B cell (primary cell): Measurements from ENCODE around the gene ITPR1. TPM values are rescaled to one million over a fixed set of nuclear protein-coding genes. Genes with fewer than 3 reads are reported as not detected.

Experiments
- ATAC-seq: fragments of 200-7000 bp; cut with Tn5 transposase; one replicate; pipeline ENCODE4 v1.10.0; 2021; ENCODE audit warnings: low read depth, mild to moderate bottlenecking, moderate number of reproducible peaks, moderate library complexity
- CTCF ChIA-PET: fragments of 350-600 bp; sonication (Branson Sonifier 250); formaldehyde crosslinking; loops from one replicate; lab custom pipeline; 2021; ENCODE audit warnings: antibody characterized with exemption, inconsistent platforms; lab: Charles Lee
- POLR2A ChIA-PET: fragments of 350-600 bp; sonication (Branson Sonifier 250); formaldehyde crosslinking; loops from one replicate; lab custom pipeline; 2021; ENCODE audit warnings: antibody characterized with exemption; lab: Charles Lee
- DNase-seq: peaks from one replicate; pipeline ENCODE4 v3.0.0; 2013
- H2AFZ ChIP-seq: 2 replicates; pipeline ENCODE4 v1.6.1; 2012; ENCODE audit warnings: mild to moderate bottlenecking, low read depth, low read length; ENCODE audit not compliant: insufficient read depth, poor library complexity, severe bottlenecking
- H3K27ac ChIP-seq, 2 donors: 1 replicate in 1 of 2; 2 replicates in 1 of 2; pipeline ENCODE4 v1.5.1; 2012 to 2013; ENCODE audit warnings: low read length in 2 of 2, mild to moderate bottlenecking in 2 of 2, moderate library complexity in 1 of 2
- H3K27me3 ChIP-seq, 4 experiments: fragments of 200-600 bp in 1 of 4; sonication (generic) in 1 of 4; replicated peaks in 1 of 4; 1 replicate in 2 of 4; 2 replicates in 2 of 4; pipeline versions ENCODE4 v1.6.1 to v1.7.0; 2013 to 2016; ENCODE audit warnings: low read length in 3 of 4, mild to moderate bottlenecking in 2 of 4, mixed read lengths in 1 of 4, moderate library complexity in 1 of 4; ENCODE audit not compliant: insufficient read depth in 4 of 4, control insufficient read depth in 3 of 4; ENCODE audit errors: control extremely low read depth in 1 of 4
- H3K36me3 ChIP-seq, 2 experiments: replicated peaks in 1 of 2; 1 replicate in 1 of 2; 2 replicates in 1 of 2; pipeline versions ENCODE4 v1.6.1 to v1.7.1; 2013; ENCODE audit warnings: low read length in 1 of 2; ENCODE audit not compliant: insufficient read depth in 2 of 2, control insufficient read depth in 1 of 2; ENCODE audit errors: control extremely low read depth in 1 of 2, extremely low read depth in 1 of 2
- H3K4me1 ChIP-seq, 2 donors: fragments of 200-600 bp in 1 of 2; sonication (generic) in 1 of 2; 1 replicate in 1 of 2; 2 replicates in 1 of 2; pipeline versions ENCODE4 v1.5.1 to v1.6.1; 2013 to 2017; ENCODE audit warnings: low read length in 2 of 2; ENCODE audit not compliant: control insufficient read depth in 2 of 2, insufficient read depth in 2 of 2
- H3K4me2 ChIP-seq: replicated peaks from 2 replicates; pipeline ENCODE3; 2012; ENCODE audit warnings: mild to moderate bottlenecking, low read depth, low read length; ENCODE audit not compliant: poor library complexity, severe bottlenecking
- H3K4me3 ChIP-seq, 5 experiments: fragments of 200-600 bp in 1 of 5; sonication (generic) in 1 of 5; 1 replicate in 3 of 5; 2 replicates in 2 of 5; pipeline versions ENCODE4 v1.5.1 to v1.7.0; 2011 to 2016; ENCODE audit warnings: low read length in 4 of 5, mild to moderate bottlenecking in 4 of 5, low read depth in 2 of 5, control low read depth in 1 of 5, moderate library complexity in 1 of 5; ENCODE audit not compliant: insufficient read depth in 1 of 5; ENCODE audit errors: control extremely low read depth in 1 of 5, extremely low read depth in 1 of 5
- H3K79me2 ChIP-seq: fragments of 200-600 bp; sonication (generic); one replicate; pipeline ENCODE4 v1.6.0; 2016; ENCODE audit warnings: low read length; ENCODE audit not compliant: control insufficient read depth, insufficient read depth
- H3K9ac ChIP-seq: fragments of 200-600 bp; sonication (generic); 2 replicates; pipeline ENCODE4 v1.6.1; 2017; ENCODE audit warnings: mild to moderate bottlenecking, low read length, moderate library complexity
- H3K9me3 ChIP-seq, 3 donors: one replicate each; pipeline versions ENCODE4 v1.6.1 to v1.7.1; 2013; ENCODE audit warnings: low read length in 2 of 3; ENCODE audit not compliant: control insufficient read depth in 2 of 3, insufficient read depth in 1 of 3; ENCODE audit errors: control extremely low read depth in 1 of 3
- H4K20me1 ChIP-seq: 2 replicates; pipeline ENCODE4 v1.6.0; 2012; ENCODE audit warnings: mild to moderate bottlenecking, low read length; ENCODE audit not compliant: insufficient read depth, control insufficient read depth, poor library complexity, severe bottlenecking
- H3K27ac Mint-ChIP-seq: one replicate; pipeline ENCODE4 v1.8.0; 2021; ENCODE audit warnings: mixed read lengths
- H3K27me3 Mint-ChIP-seq: one replicate; pipeline ENCODE4 v1.8.0; 2021; ENCODE audit warnings: mixed read lengths
- H3K4me1 Mint-ChIP-seq: one replicate; pipeline ENCODE4 v1.8.0; 2021; ENCODE audit warnings: mixed read lengths
- H3K4me3 Mint-ChIP-seq: one replicate; pipeline ENCODE4 v1.8.0; 2021; ENCODE audit warnings: mixed read lengths
- H3K9me3 Mint-ChIP-seq: one replicate; pipeline ENCODE4 v1.8.0; 2022; ENCODE audit warnings: mixed read lengths; ENCODE audit not compliant: insufficient read depth
- CTCF ChIP-seq: fragments of 200-600 bp; IDR thresholded peaks from one replicate; pipeline ENCODE4 v1.8.0; 2022; ENCODE audit warnings: antibody characterized with exemption, mild to moderate bottlenecking
- EZH2 ChIP-seq: IDR thresholded peaks from 2 replicates; pipeline ENCODE4 v1.6.1; 2012; ENCODE audit warnings: borderline replicate concordance, low read depth, mild to moderate bottlenecking, moderate library complexity, low read length; ENCODE audit not compliant: insufficient read depth, poor library complexity, severe bottlenecking
- WGBS: methylation state at CpG from one replicate; pipeline ENCODE4 v1.1.5; 2013; ENCODE audit warnings: missing lambda C conversion rate; ENCODE audit not compliant: insufficient coverage; 5-methylcytosine and 5-hydroxymethylcytosine counted together
- intact Hi-C: fragments of 100-400 bp; cut with micrococcal nuclease; formaldehyde crosslinking; loops from one replicate; pipeline ENCODE4 v1.10.0; 2022
- polyA plus RNA-seq: library from polyadenylated mRNA; depleted of rRNA; stranded (reverse); fragments of >200 nt; gene quantifications from 2 replicates; pipeline ENCODE4 v1.2.3, GENCODE V29; 2012
- total RNA-seq, 2 donors: library from RNA; stranded (reverse); fragments of 120-200 nt in 1 of 2; gene quantifications; 1 replicate in 1 of 2; 2 replicates in 1 of 2; pipeline versions ENCODE4 v1.2.3 to v1.2.4, GENCODE V29; 2013 to 2022

The ITPR1 gene
- total and polyA plus RNA-seq, 2 donors (not counting 1 experiment from before 2014, with no cell fraction given): 64.0 to 332 TPM

DNA sequence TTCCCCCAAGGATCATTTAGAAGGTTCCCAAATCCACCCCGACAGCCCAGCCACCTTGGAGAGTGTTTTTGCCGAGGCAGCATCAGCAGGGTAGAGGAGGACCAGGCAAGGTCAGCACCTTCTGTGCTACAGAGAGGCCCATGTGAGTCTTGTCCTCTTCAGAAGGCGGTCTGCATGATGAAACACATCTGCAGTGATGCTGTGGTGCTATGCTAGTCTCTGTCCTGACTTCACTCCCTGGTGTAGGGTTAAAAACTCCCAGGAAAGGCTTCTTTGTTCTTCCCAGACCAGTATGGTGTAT, 87.9 kb downstream of the ITPR1 start:
- no peak for ATAC-seq
- peak overlapping the region; percentile 24 for H3K4me2 ChIP-seq
- peaks cover 37 to 47% of the 10 kb centered on the region in 2 donors for H3K4me1 ChIP-seq
- Mint-ChIP-seq H3K4me1 (peaks cover 80% of the 10 kb centered on the region), H3K9me3 (no peaks in the 10 kb centered on the region), H3K27ac (peak overlapping the region; percentile 29), H3K4me3 (no peak overlapping the region), H3K27me3 (no peaks in the 10 kb centered on the region)
- no peak overlapping the region for H3K9ac ChIP-seq
- intact Hi-C loops: loop anchor here (5.0 kb wide), 1 partner anchor 89 kb away; the partner anchor contains the start of gene ITPR1
- H2AFZ ChIP-seq: no peak overlapping the region
- WGBS: 95% methylated on average over 3 of the region's 3 CpGs
- TF ChIP-seq EZH2 (no peak), CTCF (no peak)
- no peaks in the 10 kb centered on the region for H3K9me3 ChIP-seq
- ChIA-PET CTCF (interaction anchor here (1.1 to 1.2 kb wide), 2 partner anchors 21 to 231 kb away, joined by 3 read pairs; no protein-coding TSS in a partner anchor), POLR2A (no interaction called here)
- H4K20me1 ChIP-seq: peaks cover 96% of the 10 kb centered on the region
- peak overlapping the region in 1 of 2 donors; percentile 45 for H3K27ac ChIP-seq
- no peaks in the 10 kb centered on the region for H3K27me3 ChIP-seq
- DNase-seq: no peak
- no peaks in the 10 kb centered on the region for H3K36me3 ChIP-seq
- H3K4me3 ChIP-seq: no peak overlapping the region
- H3K79me2 ChIP-seq: peaks cover 94% of the 10 kb centered on the region

DNA sequence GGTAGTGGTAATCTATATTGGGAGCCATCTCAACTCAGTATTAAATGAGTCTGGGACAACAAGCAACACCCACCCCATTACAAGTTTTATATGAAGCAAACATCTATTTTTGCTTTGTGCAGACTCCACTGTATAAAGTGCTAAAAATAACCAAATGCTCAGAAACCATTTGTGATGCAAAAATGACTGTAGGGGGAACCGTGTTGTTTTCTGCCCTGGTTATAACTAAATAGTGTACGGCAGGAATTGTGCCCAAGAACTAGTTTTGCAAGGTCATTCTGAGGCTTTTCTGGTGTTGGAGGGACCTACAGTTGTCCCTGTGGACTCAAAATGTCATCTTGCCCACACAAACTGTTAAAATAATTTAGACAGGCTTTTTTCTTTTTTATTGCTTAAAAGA, 88.3 kb downstream of the ITPR1 start:
- Histone ChIP-seq H3K9me3 (no peaks in the 10 kb centered on the region), H3K36me3 (no peaks in the 10 kb centered on the region), H3K27me3 (no peaks in the 10 kb centered on the region), H3K4me1 (peaks cover 37 to 47% of the 10 kb centered on the region in 2 donors), H4K20me1 (peaks cover 96% of the 10 kb centered on the region), H3K9ac (no peak overlapping the region), H3K4me3 (no peak overlapping the region), H2AFZ (no peak overlapping the region), H3K4me2 (peak overlapping the region; percentile 24), H3K79me2 (peaks cover 94% of the 10 kb centered on the region), H3K27ac (peak overlapping the region in 1 of 2 donors; percentile 45)
- Mint-ChIP-seq H3K27me3 (no peaks in the 10 kb centered on the region), H3K4me3 (no peak overlapping the region), H3K9me3 (no peaks in the 10 kb centered on the region), H3K4me1 (peaks cover 81% of the 10 kb centered on the region), H3K27ac (peak overlapping the region; percentile 29)
- no peak for DNase-seq
- TF ChIP-seq EZH2 (no peak), CTCF (no peak)
- 10% methylated on average over 2 of the region's 2 CpGs for WGBS
- CTCF ChIA-PET: interaction anchor here (0.8 to 1.2 kb wide), 3 partner anchors 21 to 231 kb away, joined by 3 read pairs; no protein-coding TSS in a partner anchor
- intact Hi-C loops: loop anchor here (5.0 kb wide), 1 partner anchor 89 kb away; the partner anchor contains the start of gene ITPR1
- POLR2A ChIA-PET: interaction anchor here (0.7 kb wide), 1 partner anchor 88 kb away, joined by 3 read pairs; no protein-coding TSS in a partner anchor
- no peak for ATAC-seq
